ENCODE results near the gene DNAH3.
"Not testable (repeated sequence)": the region's sequence is repeated elsewhere in the genome, so short reads cannot be mapped to it uniquely, and the experiment has no call there.

DNAH3 gene

GRCh38 chr16:20933589-20933988, 217.1 kb downstream of the DNAH3 start:
- Histone ChIP-seq H3K4me1 (ENCODE audit: control insufficient read depth, insufficient read depth, low read length) (peaks cover 39% of the 10 kb centered on the region), H3K36me3 (ENCODE audit: control insufficient read depth, insufficient read depth, low read length, severe bottlenecking) (no peaks in the 10 kb centered on the region)

GRCh38 chr16:20931066-20931600, 219.5 kb downstream of the DNAH3 start:
- Histone ChIP-seq H3K27me3 (replicated peaks; ENCODE audit: control insufficient read depth, insufficient read depth, low read length) (no peaks in the 10 kb centered on the region), H3K9ac (ENCODE audit: low read length) (peak overlapping the region; percentile 5), H3K36me3 (ENCODE audit: control insufficient read depth, insufficient read depth, low read length, severe bottlenecking) (no peaks in the 10 kb centered on the region), H3K9me3 (ENCODE audit: control insufficient read depth, low read length) (no peaks in the 10 kb centered on the region), H3K4me1 (ENCODE audit: control insufficient read depth, insufficient read depth, low read length) (peaks cover 29% of the 10 kb centered on the region), H3K4me3 (ENCODE audit: low read length) (no peak overlapping the region)
- peak; percentile 57 for DNase-seq (ENCODE audit: low read depth)

More at GRCh38 chr16:20933589-20933988, 217.1 kb downstream of the DNAH3 start:
- H3K27me3 ChIP-seq (replicated peaks; ENCODE audit: control insufficient read depth, insufficient read depth, low read length): no peaks in the 10 kb centered on the region
- H3K4me3 ChIP-seq (ENCODE audit: low read length): no peak overlapping the region
- no peaks in the 10 kb centered on the region for H3K9me3 ChIP-seq (ENCODE audit: control insufficient read depth, low read length)
- peak; percentile 21 for DNase-seq (ENCODE audit: low read depth)
- H3K9ac ChIP-seq (ENCODE audit: low read length): no peak overlapping the region

- DNase-seq (ENCODE audit: low read depth): no peak
- Histone ChIP-seq H3K4me1 (ENCODE audit: control insufficient read depth, insufficient read depth, low read length) (peaks cover 29% of the 10 kb centered on the region), H3K36me3 (ENCODE audit: control insufficient read depth, insufficient read depth, low read length, severe bottlenecking) (no peaks in the 10 kb centered on the region), H3K27me3 (replicated peaks; ENCODE audit: control insufficient read depth, insufficient read depth, low read length) (no peaks in the 10 kb centered on the region), H3K9ac (ENCODE audit: low read length) (peak overlapping the region; percentile 5), H3K4me3 (ENCODE audit: low read length) (no peak overlapping the region), H3K9me3 (ENCODE audit: control insufficient read depth, low read length) (no peaks in the 10 kb centered on the region)
These were observed 220.3 kb downstream of the DNAH3 start for GRCh38 chr16:20930365-20930690.

DNA sequence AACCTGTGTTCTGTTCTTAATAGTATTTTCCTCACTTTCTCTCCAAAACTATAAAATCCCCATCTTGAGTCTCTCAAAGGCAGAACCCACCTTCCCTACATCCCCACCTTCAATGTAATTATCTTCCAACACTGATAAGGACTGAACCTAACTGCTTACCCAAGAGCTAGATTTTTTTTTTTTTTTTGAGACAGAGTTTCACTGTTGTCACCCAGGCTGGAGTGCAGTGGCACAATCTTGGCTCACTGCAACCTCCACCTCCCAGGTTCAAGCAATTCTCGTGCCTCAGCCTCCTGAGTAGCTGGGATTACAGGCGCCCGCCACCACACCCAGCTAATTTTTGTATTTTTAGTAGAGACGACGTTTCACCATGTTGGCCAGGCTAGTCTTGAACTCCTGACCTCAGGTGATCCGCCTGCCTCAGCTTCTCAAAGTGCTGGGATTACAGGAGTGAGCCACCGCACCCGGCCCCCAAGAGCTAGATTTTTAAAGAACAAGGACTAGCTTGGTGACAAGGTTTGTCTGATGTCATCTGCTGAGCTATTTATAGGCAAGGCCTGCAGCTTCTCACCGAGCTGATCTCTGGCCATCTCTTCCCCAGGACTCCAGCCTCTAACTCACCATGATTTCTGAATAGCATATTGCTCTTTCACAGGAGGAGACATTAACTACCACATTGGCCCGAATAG, 220.8 kb downstream of the DNAH3 start:
- DNase-seq (ENCODE audit: low read depth): peak; percentile 67
- H3K9me3 ChIP-seq (ENCODE audit: control insufficient read depth, low read length); H3K4me3 ChIP-seq (ENCODE audit: low read length); H3K27me3 ChIP-seq (replicated peaks; ENCODE audit: control insufficient read depth, insufficient read depth, low read length); H3K36me3 ChIP-seq (ENCODE audit: control insufficient read depth, insufficient read depth, low read length, severe bottlenecking): not testable (repeated sequence)
- Histone ChIP-seq H3K9ac (ENCODE audit: low read length) (peak overlapping the region; percentile 5), H3K4me1 (ENCODE audit: control insufficient read depth, insufficient read depth, low read length) (peaks cover 29% of the 10 kb centered on the region)

DNA sequence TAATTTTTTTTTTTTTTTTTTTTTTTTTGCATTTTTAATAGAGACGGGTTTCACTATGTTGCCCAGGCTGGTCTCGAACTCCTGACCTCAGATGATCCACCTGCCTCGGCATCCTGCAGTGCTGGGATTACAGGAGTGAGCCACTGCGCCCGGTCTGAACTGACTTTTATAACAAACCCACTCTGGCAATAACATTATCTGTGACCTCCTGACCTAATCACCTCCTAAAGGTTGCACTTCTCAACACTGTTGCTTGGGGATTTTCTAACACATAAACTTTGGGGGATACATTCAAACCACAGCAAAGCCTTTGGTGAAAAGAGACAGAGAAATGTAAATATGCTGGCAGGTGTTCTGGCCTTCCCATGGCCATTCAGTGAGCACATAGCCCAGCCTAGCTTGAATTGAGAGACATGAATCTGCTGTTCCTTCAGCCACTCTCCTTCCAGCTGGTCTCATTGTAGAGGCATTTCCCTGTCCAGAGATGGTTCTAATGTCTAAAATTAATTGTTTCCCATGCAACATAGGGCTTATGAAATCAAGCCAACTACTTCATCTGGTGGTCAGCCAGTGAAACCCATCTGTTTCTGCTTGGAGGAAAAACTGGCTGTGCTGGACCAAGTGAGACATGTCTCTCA, 221.8 kb downstream of the DNAH3 start:
- peak; percentile 65 for DNase-seq (ENCODE audit: low read depth)
- Histone ChIP-seq H3K27me3 (replicated peaks; ENCODE audit: control insufficient read depth, insufficient read depth, low read length) (no peaks in the 10 kb centered on the region), H3K4me1 (ENCODE audit: control insufficient read depth, insufficient read depth, low read length) (peaks cover 34% of the 10 kb centered on the region), H3K36me3 (ENCODE audit: control insufficient read depth, insufficient read depth, low read length, severe bottlenecking) (peaks cover 5% of the 10 kb centered on the region), H3K4me3 (ENCODE audit: low read length) (no peak overlapping the region), H3K9me3 (ENCODE audit: control insufficient read depth, low read length) (no peaks in the 10 kb centered on the region), H3K9ac (ENCODE audit: low read length) (no peak overlapping the region)

DNA sequence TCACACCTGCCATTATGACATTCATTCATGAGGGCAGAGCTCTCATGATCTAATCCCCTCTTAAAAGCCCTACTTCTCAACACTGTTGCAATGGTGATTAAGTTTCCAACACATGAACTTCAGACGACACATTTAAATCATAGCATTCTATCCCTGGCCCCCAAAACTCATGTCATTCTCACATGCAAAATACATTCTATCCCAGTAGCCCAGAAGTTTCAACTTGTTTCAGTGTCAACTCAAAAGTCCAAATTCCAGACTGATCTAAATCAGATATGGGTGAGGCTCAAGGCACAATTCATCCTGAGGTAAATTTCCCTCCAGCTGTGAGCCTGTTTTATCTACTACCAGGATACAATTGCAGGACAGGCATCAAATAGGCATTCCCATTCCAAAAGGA, 224.9 kb downstream of the DNAH3 start:
- no peak for DNase-seq (ENCODE audit: low read depth)
- H3K4me1 ChIP-seq (ENCODE audit: control insufficient read depth, insufficient read depth, low read length): peaks cover 24% of the 10 kb centered on the region
- H3K9me3 ChIP-seq (ENCODE audit: control insufficient read depth, low read length): no peaks in the 10 kb centered on the region
- no peak overlapping the region for H3K4me3 ChIP-seq (ENCODE audit: low read length)
- H3K36me3 ChIP-seq (ENCODE audit: control insufficient read depth, insufficient read depth, low read length, severe bottlenecking): peaks cover 5% of the 10 kb centered on the region
- no peak overlapping the region for H3K9ac ChIP-seq (ENCODE audit: low read length)
- no peaks in the 10 kb centered on the region for H3K27me3 ChIP-seq (replicated peaks; ENCODE audit: control insufficient read depth, insufficient read depth, low read length)

DNA sequence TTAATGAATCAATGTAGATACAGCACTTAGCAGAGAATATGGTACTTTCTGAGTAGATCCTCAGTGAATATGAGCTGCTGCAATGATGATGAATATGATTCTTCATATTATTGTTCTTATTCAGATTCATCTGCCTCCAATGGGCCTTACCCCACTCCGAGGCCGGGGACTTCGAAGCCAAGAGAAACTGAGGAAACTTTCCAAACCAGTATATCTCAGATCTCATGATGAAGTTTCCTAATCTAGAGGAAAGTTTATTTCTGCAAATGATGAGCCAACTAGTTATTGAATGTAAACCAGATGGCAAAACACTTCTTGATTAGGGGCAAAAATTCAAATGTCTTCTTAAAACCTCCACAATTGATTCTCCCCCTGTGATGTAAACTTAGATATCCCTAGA, 226.8 kb downstream of the DNAH3 start:
- Histone ChIP-seq H3K4me1 (ENCODE audit: control insufficient read depth, insufficient read depth, low read length) (peaks cover 26% of the 10 kb centered on the region), H3K9ac (ENCODE audit: low read length) (peak overlapping the region; percentile 3), H3K27me3 (replicated peaks; ENCODE audit: control insufficient read depth, insufficient read depth, low read length) (no peaks in the 10 kb centered on the region), H3K36me3 (ENCODE audit: control insufficient read depth, insufficient read depth, low read length, severe bottlenecking) (peaks cover 5% of the 10 kb centered on the region), H3K4me3 (ENCODE audit: low read length) (no peak overlapping the region), H3K9me3 (ENCODE audit: control insufficient read depth, low read length) (no peaks in the 10 kb centered on the region)
- no peak for DNase-seq (ENCODE audit: low read depth)

- Histone ChIP-seq H3K9me3 (ENCODE audit: control insufficient read depth, low read length) (no peaks in the 10 kb centered on the region), H3K4me3 (ENCODE audit: low read length) (no peak overlapping the region), H3K36me3 (ENCODE audit: control insufficient read depth, insufficient read depth, low read length, severe bottlenecking) (peaks cover 5% of the 10 kb centered on the region), H3K9ac (ENCODE audit: low read length) (no peak overlapping the region), H3K27me3 (replicated peaks; ENCODE audit: control insufficient read depth, insufficient read depth, low read length) (no peaks in the 10 kb centered on the region), H3K4me1 (ENCODE audit: control insufficient read depth, insufficient read depth, low read length) (peaks cover 49% of the 10 kb centered on the region)
- DNase-seq (ENCODE audit: low read depth): no peak
These were observed 229.8 kb downstream of the DNAH3 start for GRCh38 chr16:20920799-20921198.

DNA sequence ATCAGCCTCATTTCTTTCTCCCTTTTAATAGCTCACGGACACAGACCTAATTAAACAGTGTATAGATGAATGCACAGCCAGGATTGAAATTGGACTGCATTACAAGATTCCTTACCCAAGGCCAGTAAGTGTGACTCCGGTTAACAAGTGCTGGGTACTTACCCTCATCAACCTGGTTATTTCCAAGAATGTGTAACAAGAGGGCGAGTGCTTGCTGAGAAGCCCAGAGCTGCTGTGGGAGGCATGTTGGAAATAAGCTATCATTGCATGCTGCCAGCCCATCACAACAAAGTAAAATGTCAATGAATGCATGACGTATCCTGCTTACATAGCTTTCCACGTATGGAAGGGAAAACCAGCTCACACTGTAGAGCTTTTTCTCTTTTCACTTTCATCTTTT, 230.6 kb downstream of the DNAH3 start:
- H3K4me3 ChIP-seq (ENCODE audit: low read length): no peak overlapping the region
- peaks cover 5% of the 10 kb centered on the region for H3K36me3 ChIP-seq (ENCODE audit: control insufficient read depth, insufficient read depth, low read length, severe bottlenecking)
- H3K9ac ChIP-seq (ENCODE audit: low read length): no peak overlapping the region
- DNase-seq (ENCODE audit: low read depth): no peak
- H3K4me1 ChIP-seq (ENCODE audit: control insufficient read depth, insufficient read depth, low read length): peaks cover 54% of the 10 kb centered on the region
- no peaks in the 10 kb centered on the region for H3K9me3 ChIP-seq (ENCODE audit: control insufficient read depth, low read length)
- no peaks in the 10 kb centered on the region for H3K27me3 ChIP-seq (replicated peaks; ENCODE audit: control insufficient read depth, insufficient read depth, low read length)

- H3K36me3 ChIP-seq (ENCODE audit: control insufficient read depth, insufficient read depth, low read length, severe bottlenecking): no peaks in the 10 kb centered on the region
- peak overlapping the region; percentile 66 for H3K9ac ChIP-seq (ENCODE audit: low read length)
- no peaks in the 10 kb centered on the region for H3K9me3 ChIP-seq (ENCODE audit: control insufficient read depth, low read length)
- peak; percentile 68 for DNase-seq (ENCODE audit: low read depth)
- H3K4me1 ChIP-seq (ENCODE audit: control insufficient read depth, insufficient read depth, low read length): peaks cover 52% of the 10 kb centered on the region
- peak overlapping the region; percentile 9 for H3K4me3 ChIP-seq (ENCODE audit: low read length)
- no peaks in the 10 kb centered on the region for H3K27me3 ChIP-seq (replicated peaks; ENCODE audit: control insufficient read depth, insufficient read depth, low read length)
These were observed 232.0 kb downstream of the DNAH3 start for GRCh38 chr16:20918486-20919239.

- Histone ChIP-seq H3K9ac (ENCODE audit: low read length) (no peak overlapping the region), H3K9me3 (ENCODE audit: control insufficient read depth, low read length) (no peaks in the 10 kb centered on the region), H3K36me3 (ENCODE audit: control insufficient read depth, insufficient read depth, low read length, severe bottlenecking) (no peaks in the 10 kb centered on the region), H3K27me3 (replicated peaks; ENCODE audit: control insufficient read depth, insufficient read depth, low read length) (no peaks in the 10 kb centered on the region), H3K4me1 (ENCODE audit: control insufficient read depth, insufficient read depth, low read length) (peaks cover 60% of the 10 kb centered on the region), H3K4me3 (ENCODE audit: low read length) (no peak overlapping the region)
- no peak for DNase-seq (ENCODE audit: low read depth)
These were observed 233.7 kb downstream of the DNAH3 start for GRCh38 chr16:20916942-20917341.
